ENCODE measurements around the gene PTPRM. TPM values are rescaled to one million over a fixed set of nuclear protein-coding genes. Genes with fewer than 3 reads are reported as not detected.

The PTPRM gene
- polyA plus RNA-seq, 3 donors = 0.04 to 2.1 (median 0.66) TPM

GRCh38 chr18:7890075-7890474 lies 323.0 kb downstream of the PTPRM start:
- Histone ChIP-seq H3K9ac (ENCODE audit: insufficient read depth, low read length, poor library complexity, severe bottlenecking) (no peak overlapping the region), H3K79me2 (ENCODE audit: insufficient read depth, low read length) (no peaks in the 10 kb centered on the region), H3K27ac (ENCODE audit: low read depth in 1 of 2, low read length in 2 of 2) (no peak overlapping the region), H3K4me2 (replicated peaks; ENCODE audit: extremely low read depth, low read length, poor library complexity, severe bottlenecking) (no peak overlapping the region), H3K36me3 (replicated peaks in 1 of 2; ENCODE audit: control insufficient read depth in 1 of 2, insufficient read depth in 2 of 2, low read length in 2 of 2) (no peaks in the 10 kb centered on the region), H4K20me1 (ENCODE audit: insufficient read depth, low read length) (no peaks in the 10 kb centered on the region), H3K27me3 (ENCODE audit: control insufficient read depth in 2 of 2, insufficient read depth in 2 of 2, low read length in 2 of 2) (no peaks in the 10 kb centered on the region), H2AFZ (ENCODE audit: insufficient read depth, low read depth, low read length, poor library complexity, severe bottlenecking) (no peak overlapping the region), H3K4me3 (replicated peaks in 1 of 3; ENCODE audit: low read depth in 2 of 3, low read length in 3 of 3) (no peak overlapping the region), H3K9me3 (replicated peaks in 1 of 2; ENCODE audit: control insufficient read depth in 1 of 2, insufficient read depth in 1 of 2, low read length in 2 of 2) (no peaks in the 10 kb centered on the region), H3K4me1 (ENCODE audit: control insufficient read depth in 1 of 2, insufficient read depth in 2 of 2, low read length in 2 of 2) (no peaks in the 10 kb centered on the region)
- no peak overlapping the region for H3K27ac Mint-ChIP-seq
- no peaks in the 10 kb centered on the region for H3K4me1 Mint-ChIP-seq
- DNase-seq = no peak
- TF ChIP-seq CTCF (IDR thresholded peaks at IDR 0.05) = no peak
- WGBS (ENCODE audit: insufficient coverage) = no CpG with 5 or more reads among the region's 2 CpGs
- H3K27me3 Mint-ChIP-seq (ENCODE audit: low read depth in 3 of 3) = no peaks in the 10 kb centered on the region
- no peaks in the 10 kb centered on the region for H3K36me3 Mint-ChIP-seq
- intact Hi-C loops (cut with micrococcal nuclease) = no loop called here
- peaks cover 0 to 7% (median 2%) of the 10 kb centered on the region in 7 donors for H3K9me3 Mint-ChIP-seq
- H3K4me3 Mint-ChIP-seq = no peak overlapping the region

- no peak overlapping the region for H3K27ac ChIP-seq (ENCODE audit: low read depth in 1 of 2, low read length in 2 of 2)
- no peak overlapping the region for H3K9ac ChIP-seq (ENCODE audit: insufficient read depth, low read length, poor library complexity, severe bottlenecking)
- no peaks in the 10 kb centered on the region for H4K20me1 ChIP-seq (ENCODE audit: insufficient read depth, low read length)
- no peak overlapping the region for H3K27ac Mint-ChIP-seq
- TF ChIP-seq CTCF (IDR thresholded peaks at IDR 0.05) = no peak
- H3K36me3 Mint-ChIP-seq = no peaks in the 10 kb centered on the region
- no peak for DNase-seq
- H3K4me2 ChIP-seq (replicated peaks; ENCODE audit: extremely low read depth, low read length, poor library complexity, severe bottlenecking) = no peak overlapping the region
- 100% methylated on average over 1 of the region's 6 CpGs for WGBS (ENCODE audit: insufficient coverage)
- H3K4me1 Mint-ChIP-seq = no peaks in the 10 kb centered on the region
- H3K4me3 Mint-ChIP-seq = no peak overlapping the region
- H3K4me1 ChIP-seq (ENCODE audit: control insufficient read depth in 1 of 2, insufficient read depth in 2 of 2, low read length in 2 of 2) = no peaks in the 10 kb centered on the region
- H3K9me3 ChIP-seq (replicated peaks in 1 of 2; ENCODE audit: control insufficient read depth in 1 of 2, insufficient read depth in 1 of 2, low read length in 2 of 2) = no peaks in the 10 kb centered on the region
- H3K36me3 ChIP-seq (replicated peaks in 1 of 2; ENCODE audit: control insufficient read depth in 1 of 2, insufficient read depth in 2 of 2, low read length in 2 of 2) = no peaks in the 10 kb centered on the region
- H3K79me2 ChIP-seq (ENCODE audit: insufficient read depth, low read length) = no peaks in the 10 kb centered on the region
- no peak overlapping the region for H2AFZ ChIP-seq (ENCODE audit: insufficient read depth, low read depth, low read length, poor library complexity, severe bottlenecking)
- no peaks in the 10 kb centered on the region for H3K27me3 ChIP-seq (ENCODE audit: control insufficient read depth in 2 of 2, insufficient read depth in 2 of 2, low read length in 2 of 2)
- no peak overlapping the region for H3K4me3 ChIP-seq (replicated peaks in 1 of 3; ENCODE audit: low read depth in 2 of 3, low read length in 3 of 3)
- no peaks in the 10 kb centered on the region for H3K27me3 Mint-ChIP-seq (ENCODE audit: low read depth in 3 of 3)
- H3K9me3 Mint-ChIP-seq = peaks cover 0 to 7% (median 2%) of the 10 kb centered on the region in 7 donors
- intact Hi-C loops (cut with micrococcal nuclease) = no loop called here
Observed at GRCh38 chr18:7892556-7892955, 325.4 kb downstream of the PTPRM start.
